IPS-11a (cell line): Measurements from ENCODE around the gene KCNMA1.

Experiments used
- H3K4me3 ChIP-seq: one replicate; pipeline ENCODE4 v1.5.1; 2013; ENCODE audit warnings: low read depth, low read length, control low read depth

The KCNMA1 gene

DNA sequence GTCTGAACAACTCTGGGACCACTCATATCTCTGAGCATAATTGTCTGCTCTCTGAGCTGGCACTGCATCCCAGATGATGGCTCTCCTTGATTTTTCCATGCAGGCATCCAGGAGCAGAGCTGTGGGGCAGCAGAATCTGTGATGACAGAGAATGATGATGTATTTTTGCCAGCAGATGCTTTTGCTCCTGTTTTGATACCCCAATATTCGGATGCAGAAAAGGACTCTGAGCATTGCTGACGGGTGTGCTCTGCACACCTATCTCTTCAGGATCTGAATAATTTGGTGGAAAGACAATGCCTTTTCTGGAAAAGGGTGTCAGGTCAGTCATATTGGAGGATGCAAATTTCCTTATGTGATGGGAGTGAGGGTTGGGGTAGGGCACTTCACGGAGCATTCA lies 735.9 kb downstream of the KCNMA1 start:
- no peak overlapping the region for H3K4me3 ChIP-seq

DNA sequence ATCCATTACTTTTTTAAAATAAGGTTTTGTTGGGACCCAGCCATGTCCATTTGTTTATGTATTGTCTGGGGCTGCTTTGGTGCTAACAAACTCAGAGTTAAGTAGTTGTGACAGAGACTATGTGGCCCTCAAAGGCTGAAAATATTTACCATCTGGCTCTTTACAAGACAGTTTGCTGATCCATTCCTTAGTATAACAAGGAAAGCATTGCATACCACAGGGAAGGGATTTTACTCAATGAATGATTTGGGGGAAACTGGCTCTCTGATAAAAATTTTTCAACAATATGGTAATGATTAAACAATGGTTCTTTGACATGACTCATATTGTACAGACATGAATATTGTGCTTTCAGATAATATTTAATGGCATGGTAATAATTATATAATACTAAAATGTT lies 738.1 kb downstream of the KCNMA1 start:
- no peak overlapping the region for H3K4me3 ChIP-seq

- no peak overlapping the region for H3K4me3 ChIP-seq
Observed at GRCh38 chr10:76892766-76893479, 744.7 kb downstream of the KCNMA1 start.

- no peak overlapping the region for H3K4me3 ChIP-seq
Observed at GRCh38 chr10:76887223-76888010, 750.2 kb downstream of the KCNMA1 start.

DNA sequence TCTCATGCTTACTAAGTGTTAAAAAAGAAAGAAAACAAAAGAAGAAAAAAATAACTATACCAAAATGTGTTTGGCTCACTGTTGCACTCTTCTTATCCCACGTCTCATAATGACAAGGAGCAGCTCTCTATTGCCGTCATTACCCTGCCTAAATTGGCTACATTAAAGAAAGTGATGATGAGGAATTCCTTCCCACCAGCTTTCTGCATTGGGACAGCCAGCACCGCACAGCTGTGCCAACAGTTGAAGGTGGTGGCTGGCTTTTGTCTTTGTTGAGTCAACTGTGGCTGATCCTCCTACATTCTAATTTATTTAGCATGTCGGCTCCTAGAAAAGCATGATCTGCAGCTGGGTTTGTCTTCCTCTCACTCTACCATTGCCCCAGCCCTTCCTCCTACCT lies 751.8 kb downstream of the KCNMA1 start:
- H3K4me3 ChIP-seq: no peak overlapping the region

DNA sequence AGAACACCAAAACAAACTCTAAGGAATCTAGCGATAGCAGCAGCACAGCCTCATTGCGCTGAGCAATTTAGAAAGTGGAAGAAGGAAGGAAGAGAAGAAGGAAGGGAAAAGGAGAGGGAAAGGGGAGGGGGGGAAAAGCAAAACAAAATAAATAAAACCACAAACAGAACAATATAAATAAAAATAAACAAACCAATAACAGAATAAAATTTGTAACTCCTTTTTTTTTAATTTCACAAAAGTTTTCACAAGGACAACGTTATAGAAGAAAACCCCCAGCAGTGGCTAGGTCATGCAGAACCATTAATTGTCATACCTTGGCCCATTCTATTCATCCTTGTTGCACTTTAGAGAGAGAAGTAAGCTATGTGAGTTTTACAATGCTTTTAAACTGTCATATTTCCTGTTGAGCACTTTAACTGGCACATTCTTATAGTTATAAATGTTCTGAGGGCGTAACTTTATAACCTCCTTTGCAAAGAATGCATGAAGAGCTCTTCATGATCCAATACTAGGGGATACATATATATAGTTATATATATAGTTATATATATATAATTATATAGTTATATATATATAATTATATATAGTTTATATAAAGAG lies 752.8 kb downstream of the KCNMA1 start:
- no peak overlapping the region for H3K4me3 ChIP-seq

- no peak overlapping the region for H3K4me3 ChIP-seq
Observed at GRCh38 chr10:76883596-76883995, 754.0 kb downstream of the KCNMA1 start.

DNA sequence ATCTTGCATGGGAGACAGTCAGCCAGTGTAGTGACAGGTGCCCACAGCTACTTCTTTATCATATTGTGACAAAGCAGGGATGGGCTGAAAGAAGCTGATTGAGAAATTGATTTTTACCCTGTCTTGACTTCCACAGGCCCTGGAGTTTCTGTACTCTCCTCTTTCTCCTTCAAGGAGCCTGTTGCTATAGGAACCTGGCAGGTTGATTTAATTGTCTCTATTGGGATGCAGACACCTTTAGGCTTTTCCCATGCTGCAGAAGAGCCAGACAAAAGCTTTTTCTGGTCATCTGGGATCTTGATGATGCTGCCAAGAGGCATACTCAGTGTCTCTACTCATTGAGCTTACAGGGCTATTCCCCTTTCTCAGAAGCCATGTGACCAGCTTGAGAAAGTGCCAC lies 754.8 kb downstream of the KCNMA1 start:
- no peak overlapping the region for H3K4me3 ChIP-seq

- no peak overlapping the region for H3K4me3 ChIP-seq
Observed at GRCh38 chr10:76882245-76882644, 755.4 kb downstream of the KCNMA1 start.

GRCh38 chr10:76881477-76882220 lies 756.0 kb downstream of the KCNMA1 start:
- no peak overlapping the region for H3K4me3 ChIP-seq

DNA sequence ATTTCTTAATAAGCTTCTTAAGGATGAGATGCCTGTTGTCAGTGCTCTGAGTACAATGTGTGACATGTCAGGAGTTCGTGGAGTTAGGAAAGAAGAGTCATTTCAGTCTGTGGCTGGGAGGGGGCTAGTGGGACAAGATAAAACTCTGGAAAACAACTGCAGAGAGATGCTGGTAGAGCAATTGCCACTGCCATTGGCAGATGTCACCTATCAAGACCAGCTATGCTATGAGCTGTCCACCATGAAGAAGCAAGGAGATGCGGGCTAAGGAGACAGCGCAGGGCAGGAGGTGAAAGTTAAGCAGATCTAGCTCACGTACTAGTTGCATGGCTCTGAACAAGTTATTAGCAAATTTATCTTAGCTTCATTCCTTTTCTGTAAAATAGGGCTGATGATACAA lies 756.7 kb downstream of the KCNMA1 start:
- no peak overlapping the region for H3K4me3 ChIP-seq

- H3K4me3 ChIP-seq: no peak overlapping the region
Observed at GRCh38 chr10:76879116-76879913, 758.3 kb downstream of the KCNMA1 start.

DNA sequence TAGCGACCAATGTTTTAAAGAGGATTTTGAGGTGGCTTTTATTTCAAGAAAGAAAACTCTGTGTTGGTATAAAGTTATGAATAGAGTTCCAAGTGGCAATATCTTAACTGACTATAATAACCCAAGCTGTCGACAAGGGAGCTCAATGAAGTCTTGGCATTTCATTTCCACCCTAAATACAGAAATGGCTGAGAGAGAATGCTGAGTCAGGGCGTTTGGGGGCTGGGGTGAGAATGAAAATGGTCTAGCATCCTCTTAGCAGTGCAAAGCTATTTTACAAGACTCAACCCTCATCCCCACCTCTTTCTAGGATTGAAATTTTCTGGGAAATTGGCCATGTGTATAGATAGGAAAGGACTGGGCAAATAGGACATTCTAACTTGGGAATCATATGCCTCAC lies 759.1 kb downstream of the KCNMA1 start:
- H3K4me3 ChIP-seq: no peak overlapping the region

GRCh38 chr10:76874896-76875295 lies 762.7 kb downstream of the KCNMA1 start:
- H3K4me3 ChIP-seq: no peak overlapping the region

DNA sequence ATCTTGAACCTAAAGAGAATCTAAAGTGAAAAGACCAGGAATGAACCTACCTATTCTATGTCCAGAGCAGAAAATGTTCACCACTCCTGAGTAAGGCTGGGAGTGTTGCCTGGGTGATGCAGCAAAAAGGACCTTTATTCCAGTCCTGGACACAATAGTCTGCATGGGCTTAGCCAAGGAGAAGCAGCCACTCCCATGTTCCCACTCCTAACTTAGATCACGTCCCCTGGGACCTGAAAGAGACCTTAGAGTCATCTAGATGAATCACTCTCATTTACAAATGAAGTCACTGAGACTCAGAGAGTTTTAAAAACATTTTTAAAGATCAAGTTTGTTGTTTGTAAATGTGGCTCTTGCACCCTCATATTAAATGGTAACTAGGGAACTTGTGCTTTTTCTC lies 763.4 kb downstream of the KCNMA1 start:
- H3K4me3 ChIP-seq: no peak overlapping the region

GRCh38 chr10:76871697-76872295 lies 765.8 kb downstream of the KCNMA1 start:
- no peak overlapping the region for H3K4me3 ChIP-seq

- H3K4me3 ChIP-seq: no peak overlapping the region
Observed at GRCh38 chr10:76869931-76870330, 767.7 kb downstream of the KCNMA1 start.

- H3K4me3 ChIP-seq: no peak overlapping the region
Observed at GRCh38 chr10:76868098-76868977, 769.3 kb downstream of the KCNMA1 start.
